HG02763 (cell line): ENCODE data around the gene THAP7.
"Not testable (repeated sequence)": the region's sequence is repeated elsewhere in the genome, so short reads cannot be mapped to it uniquely, and the experiment has no call there.

ENCODE experiments used
- ATAC-seq: cut with Tn5 transposase; IDR thresholded peaks from one replicate; pipeline ENCODE4 v1.9.1; 2021; ENCODE audit warnings: mild to moderate bottlenecking, moderate library complexity; ENCODE audit not compliant: unreplicated experiment

THAP7 gene

DNA sequence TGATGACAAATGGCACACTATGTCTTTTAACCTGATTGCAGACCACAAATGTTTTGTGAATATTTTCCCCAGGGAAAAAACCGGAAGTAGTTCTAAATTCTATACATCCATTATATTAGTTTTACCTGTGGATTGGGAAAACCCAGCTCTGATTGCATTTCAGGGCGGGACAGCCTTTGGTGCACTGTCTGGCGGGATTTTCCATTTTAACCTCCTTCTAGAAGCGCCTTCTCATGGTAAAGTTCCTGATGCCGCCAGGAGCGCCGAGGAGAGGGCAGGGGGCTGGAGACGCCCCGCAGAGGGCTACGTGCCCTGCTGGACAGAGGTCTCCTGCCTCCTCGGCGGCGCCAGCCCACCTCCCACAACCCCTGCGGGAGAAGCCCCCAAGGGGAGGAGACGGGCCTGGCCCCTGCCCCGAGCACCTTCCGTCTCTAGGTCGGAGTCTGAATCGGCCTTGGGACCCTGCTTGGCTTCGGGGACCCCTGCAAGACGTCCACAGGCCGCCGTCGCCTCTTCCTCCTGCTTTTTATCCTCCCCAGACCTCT, 11.8 kb upstream of the THAP7 start:
- no peak for ATAC-seq

DNA sequence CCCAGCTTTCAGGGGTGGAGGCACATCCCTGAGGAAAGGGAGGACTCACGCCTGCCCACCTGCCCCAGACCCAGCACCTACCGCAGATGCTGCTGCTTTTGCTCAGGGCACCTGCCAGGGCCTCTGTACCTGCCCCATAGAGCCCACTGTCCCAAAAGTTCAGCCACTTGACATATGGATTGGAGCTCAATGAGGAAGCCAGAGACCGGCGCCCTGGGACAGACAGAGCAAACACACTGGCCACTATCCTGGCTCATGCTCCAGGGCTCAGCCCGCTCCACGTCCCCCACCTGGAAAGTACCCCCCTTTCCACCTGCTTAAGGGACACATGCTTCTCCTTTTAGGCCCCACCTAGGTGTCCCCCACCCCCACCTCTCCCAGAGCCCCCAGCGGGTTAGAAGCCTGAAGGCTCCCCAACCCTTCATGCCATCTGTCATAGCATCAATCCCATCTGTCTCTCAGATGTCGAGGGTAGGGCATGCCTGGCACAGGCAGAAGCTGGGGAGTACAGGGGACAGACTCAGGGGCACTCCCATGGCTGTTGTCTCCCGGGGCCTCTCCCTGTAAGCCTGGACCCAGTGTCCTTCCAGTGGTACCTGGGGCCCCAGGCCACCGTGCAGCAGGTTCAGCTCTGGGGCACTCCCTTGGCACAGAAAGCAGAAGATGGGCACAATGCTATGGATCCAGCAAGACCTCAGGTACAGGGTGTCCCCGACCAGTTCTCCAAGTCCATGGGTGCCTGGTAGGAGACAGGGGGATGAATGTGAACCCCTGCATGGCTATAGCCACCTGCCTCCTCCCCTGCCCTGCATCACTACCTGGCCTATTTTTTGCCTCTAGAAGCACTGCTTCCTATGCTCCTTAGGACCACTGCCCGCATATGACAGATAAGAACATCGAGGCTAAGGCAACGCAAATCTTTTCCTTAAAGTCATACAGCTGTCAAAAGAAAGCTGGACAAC, 10.8 kb upstream of the THAP7 start:
- ATAC-seq = no peak

- ATAC-seq = no peak
Observed at GRCh38 chr22:21010426-21011113, 8.7 kb upstream of the THAP7 start.

DNA sequence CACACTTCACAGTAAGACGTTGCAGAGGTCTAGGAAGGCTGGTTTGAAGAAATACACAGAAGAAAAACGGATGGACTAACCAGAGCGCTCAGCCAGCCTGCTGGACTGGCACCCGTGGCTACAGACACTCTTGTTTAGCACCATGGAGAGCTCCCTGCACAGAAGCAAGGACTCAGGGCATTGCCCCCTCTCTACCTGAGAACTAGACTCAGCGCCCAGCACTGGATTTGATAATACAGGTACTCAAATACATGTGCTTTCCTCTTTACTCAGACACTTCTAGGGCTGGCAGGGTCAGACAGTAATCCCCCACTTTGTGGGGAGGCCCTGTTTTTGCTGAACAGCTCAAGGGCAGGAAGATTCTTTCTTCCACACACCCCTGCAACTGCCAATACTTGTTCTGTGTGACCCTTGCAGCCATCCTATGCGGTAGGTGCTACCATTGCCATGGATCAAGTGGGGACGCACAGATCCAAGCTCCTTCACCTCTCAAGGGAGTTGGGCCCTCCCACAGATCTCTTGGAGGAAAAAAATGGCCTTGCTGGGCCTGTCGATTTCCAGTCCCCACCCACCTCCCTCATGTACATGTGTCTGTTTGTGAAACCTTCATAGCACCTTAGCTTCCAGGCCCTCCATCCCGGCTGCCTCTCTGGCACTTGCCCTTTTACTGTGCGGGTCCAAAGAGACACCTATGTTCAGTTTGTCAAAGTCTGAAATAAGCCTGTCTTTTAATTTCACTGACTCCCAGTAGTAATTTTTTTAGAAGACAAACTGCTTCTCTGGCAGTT, 7.9 kb upstream of the THAP7 start:
- no peak for ATAC-seq

DNA sequence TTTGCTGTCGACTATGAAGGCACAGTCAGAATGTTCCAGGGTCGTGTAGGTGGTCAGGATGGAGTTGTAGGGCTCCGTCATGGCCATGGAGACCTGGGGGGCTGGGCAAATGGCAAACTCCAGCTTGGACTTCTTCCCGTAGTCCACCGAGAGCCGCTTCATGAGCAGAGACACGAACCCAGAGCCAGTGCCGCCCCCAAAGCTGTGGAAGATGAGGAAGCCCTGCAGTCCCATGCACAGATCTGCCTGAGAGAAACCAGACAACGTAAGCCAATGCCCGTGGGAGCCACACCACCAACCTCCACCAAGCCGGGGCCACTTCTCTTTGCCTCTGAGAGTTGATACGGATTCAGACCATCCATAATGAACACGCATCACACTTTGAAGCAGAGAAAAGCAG, 7.3 kb upstream of the THAP7 start:
- not testable (repeated sequence) for ATAC-seq

DNA sequence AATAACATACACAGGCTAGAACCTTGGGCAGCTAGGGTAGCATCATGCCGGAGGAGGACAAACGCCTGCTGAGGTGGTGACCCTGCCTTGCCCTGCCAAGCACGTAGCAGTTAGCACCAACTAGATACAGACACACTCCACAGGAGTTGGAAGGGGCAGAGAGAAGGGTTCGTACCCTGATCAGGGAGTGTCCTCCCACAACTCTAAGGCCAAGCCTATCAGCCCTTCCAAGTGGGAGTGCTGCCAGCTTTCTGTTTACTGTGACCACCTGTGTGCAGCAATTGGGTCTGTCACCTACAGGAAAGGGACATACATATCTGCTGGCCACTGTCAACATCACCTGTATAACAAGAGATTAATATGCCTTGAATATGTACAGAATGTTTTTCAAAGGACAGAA, 1.9 kb upstream of the THAP7 start:
- ATAC-seq = no peak

DNA sequence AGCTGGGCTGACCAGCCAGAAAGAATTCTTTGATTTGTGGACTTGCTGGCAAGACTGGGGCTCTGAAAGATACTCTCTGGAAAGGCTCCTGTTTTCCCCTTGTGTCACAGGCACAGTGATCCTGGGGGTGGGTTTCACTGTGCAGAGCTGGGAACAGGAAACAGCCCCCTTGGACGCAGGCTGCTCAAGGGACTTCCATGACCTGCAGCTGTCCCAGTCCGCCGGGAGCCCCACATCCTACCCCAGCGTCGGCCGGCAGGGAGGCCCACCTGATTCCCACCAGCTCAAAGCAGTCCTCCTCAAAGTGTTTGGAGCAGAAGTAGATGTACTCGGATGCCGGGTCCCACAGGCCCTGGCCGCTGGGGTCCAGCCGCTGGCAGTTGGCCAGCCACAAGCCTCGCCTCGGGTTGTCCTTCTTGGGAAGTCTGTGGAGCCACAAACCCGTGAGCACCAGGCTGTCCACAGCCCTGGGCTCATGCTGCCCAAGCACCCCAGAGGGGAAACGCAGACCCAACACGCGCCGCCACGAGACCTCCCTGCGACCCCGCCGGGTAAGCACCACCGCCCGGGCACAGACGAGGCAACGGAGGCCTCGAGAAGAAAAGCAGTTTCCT, 824 bp downstream of the THAP7 start:
- ATAC-seq = peak; percentile 2

GRCh38 chr22:21000207-21000986, 1.5 kb downstream of the THAP7 start:
- no peak for ATAC-seq

GRCh38 chr22:20999350-21000206, 2.3 kb downstream of the THAP7 start:
- ATAC-seq = no peak

- ATAC-seq = no peak
Observed at GRCh38 chr22:20998411-20999336, 3.2 kb downstream of the THAP7 start.

GRCh38 chr22:20997536-20998257, 4.2 kb downstream of the THAP7 start:
- no peak for ATAC-seq

GRCh38 chr22:20996598-20997535, 5.1 kb downstream of the THAP7 start:
- ATAC-seq = no peak

DNA sequence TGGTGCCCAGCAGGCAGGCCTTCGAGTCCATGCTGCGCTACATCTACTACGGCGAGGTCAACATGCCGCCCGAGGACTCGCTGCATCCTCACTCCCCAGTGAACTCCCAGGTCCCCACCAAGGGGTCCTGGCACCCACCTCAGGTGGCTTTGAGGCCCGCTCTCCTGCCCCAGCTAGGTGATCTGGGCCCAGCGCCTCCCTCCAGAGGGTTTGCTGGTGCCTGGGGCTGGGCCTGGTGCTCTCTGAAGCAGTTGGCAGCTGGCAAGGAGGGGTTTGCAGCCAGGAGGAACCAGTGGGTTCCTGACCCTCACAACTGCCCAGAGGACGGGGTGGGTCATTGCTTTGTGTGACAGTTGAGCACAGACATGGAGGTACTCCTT, 5.9 kb downstream of the THAP7 start:
- ATAC-seq = no peak

DNA sequence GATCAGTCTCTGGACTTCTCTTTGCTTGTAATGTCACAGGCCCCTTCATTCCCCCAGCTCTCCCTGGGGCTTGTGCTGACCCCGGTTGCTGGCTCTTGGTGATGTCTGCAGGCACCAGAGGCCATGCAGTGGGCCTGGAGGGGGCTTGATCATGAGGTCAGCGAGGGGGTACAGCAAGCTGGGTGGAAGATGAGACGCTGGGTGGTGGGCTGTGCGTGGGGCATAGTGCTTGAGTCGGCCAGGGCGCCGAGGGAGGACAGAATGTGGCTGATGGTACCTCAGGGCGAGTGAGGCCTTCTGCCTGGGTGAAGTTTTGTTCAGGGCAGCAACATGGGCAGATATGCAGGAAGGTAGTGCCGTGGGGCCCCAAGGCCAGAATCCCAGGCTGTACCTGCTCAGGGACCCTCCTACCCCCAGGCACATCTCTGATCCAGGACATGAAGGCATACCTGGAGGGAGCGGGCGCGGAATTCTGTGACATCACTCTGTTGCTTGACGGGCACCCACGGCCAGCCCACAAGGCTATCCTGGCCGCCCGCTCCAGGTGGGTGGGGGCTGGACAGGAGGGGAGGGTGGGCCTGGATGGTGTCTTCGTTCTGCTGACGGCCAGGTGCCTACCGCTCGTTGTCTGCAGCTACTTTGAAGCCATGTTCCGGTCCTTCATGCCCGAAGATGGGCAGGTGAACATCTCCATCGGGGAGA, 6.4 kb downstream of the THAP7 start:
- ATAC-seq = no peak

- no peak for ATAC-seq
Observed at GRCh38 chr22:20994902-20995241, 7.0 kb downstream of the THAP7 start.
